GM18505 (cell line): ENCODE data around the gene AVPR2.

Experiments used
- ATAC-seq: cut with Tn5 transposase; IDR thresholded peaks from one replicate; pipeline ENCODE4 v1.9.1; 2021; ENCODE audit not compliant: unreplicated experiment
- POLR2A ChIP-seq: IDR thresholded peaks from 4 replicates; pipeline ENCODE4 v1.6.1; 2011; ENCODE audit warnings: borderline replicate concordance; ENCODE audit not compliant: insufficient read depth, insufficient read length; ENCODE audit errors: extremely low read depth

AVPR2 gene

DNA sequence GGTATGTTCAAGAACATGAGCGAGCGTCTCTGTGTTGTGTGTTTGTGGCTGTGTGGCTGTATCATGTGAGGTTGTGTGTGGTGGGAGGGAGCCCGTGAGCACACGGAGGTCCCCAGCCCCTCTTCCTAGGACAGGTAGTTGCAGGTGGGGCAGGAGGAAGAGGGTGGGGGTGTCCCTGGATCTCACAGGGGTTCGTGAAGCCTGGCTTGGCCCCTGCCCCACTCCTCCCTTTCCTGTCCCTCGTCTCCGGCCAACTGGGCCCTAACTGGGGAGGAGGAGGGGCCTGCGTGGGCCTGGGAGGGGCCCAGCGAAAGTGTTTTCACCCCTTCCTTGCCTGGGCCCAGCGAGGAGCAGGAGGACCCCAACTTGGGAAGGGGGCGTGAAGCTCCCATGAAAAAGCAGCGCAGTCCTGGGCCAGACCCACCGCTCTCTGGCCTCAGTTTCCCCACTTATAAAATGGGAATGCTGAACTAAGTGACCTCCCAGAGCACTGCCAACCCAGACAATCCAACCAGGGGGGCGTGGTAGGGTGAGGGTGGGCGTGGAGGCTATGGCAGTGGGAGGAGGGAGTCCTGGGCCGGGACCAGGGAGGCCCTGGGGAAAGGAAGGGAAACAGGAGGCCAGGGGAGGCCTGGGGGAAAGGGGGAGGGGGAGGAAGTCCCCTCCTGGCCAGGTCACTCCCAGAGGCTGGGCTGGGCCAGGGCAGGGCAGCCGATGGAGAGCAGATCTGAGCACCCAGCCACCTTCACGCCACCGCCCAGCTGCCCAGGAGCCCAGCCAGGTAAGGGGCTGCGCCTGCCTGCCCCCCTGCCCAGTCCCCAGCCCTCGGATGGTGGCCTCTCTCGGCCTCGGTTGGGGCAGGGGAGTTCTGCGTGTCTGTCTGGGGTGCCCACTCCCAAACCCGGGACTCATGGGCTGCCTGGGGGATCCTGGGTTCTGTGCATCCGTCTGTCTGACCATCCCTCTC lies at the start of gene AVPR2:
Gene AVPR2 (plus strand): TSS at position 683 of the 967 bp plus-strand sequence. CDS start 473 bp downstream, outside the sequence.
- ATAC-seq: no peak
- TF ChIP-seq POLR2A: no peak

DNA sequence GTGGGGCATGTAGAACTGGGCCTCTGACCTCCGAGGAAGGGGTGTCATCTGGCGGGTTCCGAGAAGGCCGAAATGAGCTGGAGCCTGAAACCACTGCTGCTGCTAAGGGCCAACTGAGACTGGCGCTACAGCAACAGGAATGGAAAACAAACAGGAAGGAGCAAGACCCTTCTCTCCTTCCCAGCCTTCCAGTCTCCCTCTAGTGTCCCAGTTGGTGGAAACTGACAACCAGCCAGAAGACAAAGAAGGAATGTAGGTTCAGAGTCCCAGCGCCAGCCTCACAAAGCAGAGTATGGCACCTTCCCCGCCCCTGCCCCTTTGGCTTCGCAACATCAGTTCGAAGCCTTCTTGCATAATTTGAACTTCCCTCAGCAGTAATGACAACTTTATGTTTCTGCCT lies 49.8 kb upstream of the AVPR2 start:
- ATAC-seq: no peak
- TF ChIP-seq POLR2A: no peak

GRCh38 chrX:153857348-153857903 lies 47.0 kb upstream of the AVPR2 start:
- TF ChIP-seq POLR2A: no peak
- ATAC-seq: no peak

DNA sequence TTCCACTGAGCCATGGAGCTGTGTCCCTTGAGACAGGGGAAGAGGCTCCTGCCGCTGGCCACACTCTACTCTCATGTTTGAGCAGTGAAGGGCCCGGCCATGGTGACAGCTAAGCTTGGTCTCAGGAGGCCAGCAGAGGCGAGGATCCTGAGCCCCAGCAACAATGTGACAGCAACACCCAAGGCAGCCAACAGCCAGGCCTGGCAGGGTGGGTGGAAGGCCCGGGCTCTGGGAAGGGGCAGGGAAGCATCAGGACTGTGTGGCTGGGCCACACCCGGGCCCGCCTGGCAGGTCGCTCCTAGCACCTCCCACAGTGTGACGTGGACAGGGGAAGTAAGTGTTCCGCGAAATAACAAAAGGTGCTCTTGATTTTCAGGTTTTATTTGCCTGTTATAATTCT lies 43.3 kb upstream of the AVPR2 start:
- no peak for TF ChIP-seq POLR2A
- no peak for ATAC-seq

- no peak for TF ChIP-seq POLR2A
- ATAC-seq: no peak
Measured at GRCh38 chrX:153861733-153862310, 42.7 kb upstream of the AVPR2 start.

DNA sequence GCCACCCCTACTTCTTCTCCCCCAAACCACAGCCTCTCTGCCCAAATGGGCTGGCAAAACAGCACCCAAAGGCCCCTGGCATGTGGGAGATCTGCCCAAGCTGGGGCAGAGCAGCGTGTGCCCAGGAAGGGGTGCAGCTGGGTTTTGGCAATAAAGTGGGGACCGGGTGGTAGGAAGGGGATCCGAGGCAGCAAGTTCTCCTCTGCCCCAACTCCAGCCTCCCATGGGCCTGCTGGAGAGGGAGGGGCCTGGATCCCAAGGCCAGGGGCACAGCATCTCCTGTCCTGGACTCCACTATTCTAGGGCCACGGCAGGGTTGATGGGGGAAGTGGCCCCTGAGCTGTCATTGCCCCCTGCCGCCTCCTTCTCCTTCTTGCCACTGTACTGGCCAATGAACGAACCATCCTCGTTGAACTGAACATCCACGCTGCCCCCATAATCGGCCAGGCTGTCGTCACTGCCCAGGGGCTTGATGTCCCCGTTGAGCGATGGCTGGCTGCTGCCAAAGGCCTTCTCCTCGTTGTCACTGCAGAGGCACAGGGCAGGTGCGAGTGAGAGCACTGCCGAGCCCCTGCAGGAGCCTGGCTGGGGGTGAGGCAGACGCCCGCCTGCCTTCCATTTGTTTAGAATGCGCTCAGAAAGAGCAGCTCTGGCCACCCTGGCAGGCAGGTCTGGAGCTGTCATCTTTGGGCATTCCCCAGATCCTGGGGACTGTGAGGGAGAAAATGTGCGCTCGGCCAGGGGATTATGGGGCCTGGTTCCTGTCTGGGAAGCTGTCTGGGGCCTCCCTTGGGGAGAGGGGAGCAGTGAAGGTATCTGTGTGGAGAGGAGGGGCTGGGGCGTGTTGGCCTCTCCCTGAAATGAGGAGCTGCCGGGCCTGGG lies 41.9 kb upstream of the AVPR2 start:
- TF ChIP-seq POLR2A: no peak
- ATAC-seq: no peak

GRCh38 chrX:153863251-153863991 lies 41.1 kb upstream of the AVPR2 start:
- TF ChIP-seq POLR2A: no peak
- no peak for ATAC-seq

DNA sequence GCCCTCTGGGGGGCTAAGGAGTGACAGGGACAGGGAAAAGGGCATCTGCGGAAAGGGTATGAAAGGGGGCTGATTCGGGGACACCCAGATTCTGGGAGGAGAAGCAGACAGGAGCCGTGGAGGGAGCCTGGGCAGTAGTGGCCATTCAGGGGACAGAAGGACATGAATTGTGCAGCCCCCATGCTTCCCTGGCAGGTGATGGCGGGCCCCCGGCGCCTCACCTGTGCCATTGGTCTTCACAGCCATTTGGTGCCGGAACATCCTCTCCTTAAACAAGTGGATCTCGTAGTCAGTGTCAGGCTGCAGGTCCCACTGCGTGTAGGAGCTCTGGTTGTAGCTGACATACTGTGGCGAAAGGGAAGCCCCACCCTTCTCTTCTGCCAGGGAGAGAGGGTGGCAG lies 40.4 kb upstream of the AVPR2 start:
- ATAC-seq: no peak
- TF ChIP-seq POLR2A: no peak

DNA sequence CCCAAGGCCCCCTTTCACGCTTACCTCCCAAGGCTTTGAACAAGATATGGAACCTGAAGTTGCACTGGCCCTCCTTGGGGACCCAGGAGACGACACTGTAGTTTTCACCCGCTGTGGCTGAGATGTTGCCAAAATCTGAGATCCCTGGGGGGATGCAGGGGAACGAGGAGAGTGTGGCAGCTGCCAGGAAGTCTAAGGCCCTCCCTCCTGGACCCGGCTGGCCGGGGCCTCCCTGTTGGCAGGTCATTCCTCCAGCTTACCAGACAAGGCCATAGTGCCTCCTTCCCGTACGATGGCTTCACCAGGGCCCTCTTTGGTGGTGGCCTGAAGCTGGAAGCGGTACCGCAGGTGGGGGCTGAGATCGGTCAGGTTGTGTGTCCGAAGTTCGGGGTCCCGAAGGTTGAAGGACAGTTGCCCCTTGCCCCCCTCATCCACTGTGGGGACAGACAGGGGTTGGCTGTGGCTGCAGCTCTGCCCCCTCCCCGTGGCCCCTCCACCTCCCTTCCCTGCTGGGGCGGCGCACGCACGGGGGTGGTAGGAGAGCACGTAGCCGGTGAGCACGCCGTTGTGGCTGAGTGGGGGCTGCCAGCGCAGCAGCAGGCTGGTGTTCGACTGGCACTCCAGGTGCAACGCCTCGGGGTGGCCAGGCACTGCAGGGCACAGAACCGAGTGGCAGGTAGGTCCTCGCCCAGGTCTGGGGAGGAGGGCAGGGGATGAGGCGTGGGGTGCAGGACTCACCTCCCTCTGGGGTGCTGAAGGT lies 39.7 kb upstream of the AVPR2 start:
- no peak for TF ChIP-seq POLR2A
- no peak for ATAC-seq

GRCh38 chrX:153865321-153865580 lies 39.2 kb upstream of the AVPR2 start:
- TF ChIP-seq POLR2A: no peak
- no peak for ATAC-seq

GRCh38 chrX:153865685-153866084 lies 38.8 kb upstream of the AVPR2 start:
- ATAC-seq: no peak
- no peak for TF ChIP-seq POLR2A
